ENCODE measurements around the gene ACTMAP. TPM values are rescaled to one million over a fixed set of nuclear protein-coding genes. Genes with fewer than 3 reads are reported as not detected.

ACTMAP gene
- total and polyA plus RNA-seq, 2 of the 13 experiments (the other 11 are each of a cell fraction or from before 2014, with no cell fraction given) = 2.2 to 7.9 TPM

GRCh38 chr19:40798683-40799557, 48.6 kb upstream of the ACTMAP start, which contains the start of gene EGLN2 (continued):
- TF ChIP-seq ZBTB4 (CRISPR knock-in tag; IDR thresholded peaks at IDR 0.05; ENCODE audit: borderline replicate concordance) (no peak), SYNCRIP (IDR thresholded peaks at IDR 0.05; ENCODE audit: insufficient read depth, low read depth, low read length) (no peak), ZSCAN12 (CRISPR knock-in tag; IDR thresholded peaks at IDR 0.05) (no peak), ZFP36L1 (CRISPR knock-in tag; IDR thresholded peaks at IDR 0.05) (no peak), RARG (CRISPR knock-in tag; IDR thresholded peaks at IDR 0.05; ENCODE audit: low read depth) (no peak), ATF5 (CRISPR knock-in tag; IDR thresholded peaks at IDR 0.05; ENCODE audit: low read depth) (no peak), ZMAT3 (CRISPR knock-in tag; conservative IDR thresholded peaks at IDR 0.05) (no peak), JUNB (CRISPR knock-in tag; IDR thresholded peaks at IDR 0.05; ENCODE audit: borderline replicate concordance) (no peak), NR1H2 (CRISPR knock-in tag; IDR thresholded peaks at IDR 0.05; ENCODE audit: borderline replicate concordance, low read depth) (no peak), NFKB2 (CRISPR knock-in tag; IDR thresholded peaks at IDR 0.05; ENCODE audit: borderline replicate concordance) (no peak), ZNF616 (CRISPR knock-in tag; IDR thresholded peaks at IDR 0.05; ENCODE audit: low read depth) (no peak), PHF8 (CRISPR knock-in tag; IDR thresholded peaks at IDR 0.05) (no peak; the same call in 1 of the 2 replicates), MLXIP (CRISPR knock-in tag; IDR thresholded peaks at IDR 0.05; ENCODE audit: borderline replicate concordance) (no peak), NR2C2 (CRISPR knock-in tag; IDR thresholded peaks at IDR 0.05; ENCODE audit: borderline replicate concordance) (no peak), TFDP1 (CRISPR knock-in tag; IDR thresholded peaks at IDR 0.05; ENCODE audit: borderline replicate concordance) (no peak), CREB1 (IDR thresholded peaks at IDR 0.05) (peak; percentile 45; the same call in 1 of the 2 replicates), CREB1 (CRISPR knock-in tag; IDR thresholded peaks at IDR 0.05) (no peak; the same call in 1 of the 2 replicates), MAFK (conservative IDR thresholded peaks at IDR 0.05 in 1 of 2, IDR thresholded peaks at IDR 0.05 in 1 of 2; ENCODE audit: low read length in 2 of 2) (no peak), NFKBIZ (CRISPR knock-in tag; IDR thresholded peaks at IDR 0.05) (no peak), ZNF841 (CRISPR knock-in tag; IDR thresholded peaks at IDR 0.05; ENCODE audit: borderline replicate concordance) (no peak)
